CD4-positive, alpha-beta T cell treated with Interferon gamma for 1 hour (primary cell): ENCODE data around the gene INF2.
A peak's percentile ranks its signal among the peaks of the same experiment; 100 is the strongest.

Experiments used
- DNase-seq: peaks from one replicate; pipeline ENCODE4 v3.0.0-alpha.2; 2020

The INF2 gene

GRCh38 chr14:104677512-104678332 lies 11.7 kb upstream of the INF2 start:
- DNase-seq = peak; percentile 57

GRCh38 chr14:104678346-104678745 lies 11.1 kb upstream of the INF2 start:
- DNase-seq = no peak

DNA sequence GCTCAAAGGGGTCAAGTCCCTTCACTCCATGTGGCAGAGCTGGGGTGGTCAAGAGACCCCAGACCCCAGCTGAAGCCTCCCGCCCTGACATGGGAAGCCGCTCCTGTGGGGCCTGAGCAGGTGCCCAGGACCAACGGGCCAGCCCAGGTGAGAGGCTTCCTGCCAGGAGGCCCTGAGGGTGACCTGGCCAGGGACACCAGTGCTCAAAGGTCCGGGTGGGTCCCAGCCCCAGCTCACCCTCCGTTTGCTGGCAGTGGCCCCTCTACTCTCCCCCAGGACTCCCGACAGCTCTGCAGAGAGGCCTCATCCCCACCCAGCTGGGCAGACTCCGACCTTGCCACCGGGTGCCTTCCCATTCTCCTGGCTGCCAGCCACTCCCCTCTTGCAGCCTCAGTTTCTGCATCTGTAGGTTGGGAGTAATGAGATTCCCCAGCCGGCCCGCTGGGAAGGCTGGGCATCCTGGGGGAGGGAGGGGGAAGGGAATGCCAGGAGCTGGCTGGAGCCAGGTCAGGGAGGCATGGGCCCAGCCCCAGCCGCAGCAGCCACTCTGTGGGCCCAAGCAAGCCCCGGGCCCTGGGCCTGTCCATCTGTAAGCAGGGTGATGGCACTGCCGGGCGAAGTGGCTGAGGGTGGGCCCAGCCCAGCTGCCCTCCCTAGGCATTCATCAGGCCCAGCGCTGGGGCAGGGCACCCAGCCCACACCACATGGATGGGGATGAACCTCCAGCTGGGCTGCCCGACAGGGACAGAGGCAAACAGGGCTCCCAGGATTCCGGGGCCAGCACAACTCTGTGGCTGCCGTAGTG lies 10.3 kb upstream of the INF2 start:
- no peak for DNase-seq

GRCh38 chr14:104680056-104680805 lies 9.2 kb upstream of the INF2 start:
- no peak for DNase-seq

DNA sequence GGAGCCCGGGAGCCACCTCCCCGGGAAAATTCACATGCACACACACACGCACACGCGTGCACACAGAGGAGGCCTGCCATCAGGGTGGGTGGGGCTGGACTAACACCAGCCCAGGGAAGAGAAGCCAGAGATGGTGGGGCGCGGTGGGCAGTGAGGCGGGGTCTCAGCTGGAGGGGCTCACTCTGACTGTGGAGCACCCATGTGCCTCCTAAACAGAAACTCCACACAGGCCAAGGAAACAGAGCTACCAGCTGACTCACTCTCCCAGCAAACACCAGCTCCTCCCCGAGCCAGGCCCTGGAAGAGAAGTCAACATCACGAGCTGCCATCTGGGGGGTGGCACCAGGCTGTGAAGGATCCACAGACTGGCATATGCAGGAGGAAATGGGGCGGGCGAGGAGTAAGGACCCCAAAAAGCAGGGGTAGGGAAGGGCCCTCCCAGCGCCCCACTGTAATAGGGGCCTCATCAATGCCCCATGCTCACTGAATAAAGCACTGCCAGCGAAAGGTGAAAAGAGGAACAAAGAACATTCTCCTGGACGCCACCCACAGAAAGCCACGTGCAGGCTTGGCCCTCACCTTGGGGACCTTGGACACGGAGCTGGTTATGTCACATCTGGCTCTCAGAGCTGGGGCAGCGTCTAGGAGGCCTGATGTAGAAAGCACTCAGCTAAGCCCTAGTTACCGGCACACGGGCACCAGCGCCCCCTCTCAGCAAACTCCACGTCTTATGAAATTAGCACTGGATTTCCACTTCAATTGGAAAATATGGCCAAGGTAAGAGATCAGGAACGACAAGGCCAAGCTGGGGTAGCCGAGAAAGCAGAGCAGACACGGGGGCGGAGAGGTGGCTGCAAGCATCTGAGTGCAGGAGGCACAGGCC lies 8.4 kb upstream of the INF2 start:
- peak; percentile 46 for DNase-seq

- DNase-seq = no peak
Observed at GRCh38 chr14:104681689-104682074, 7.7 kb upstream of the INF2 start.

DNA sequence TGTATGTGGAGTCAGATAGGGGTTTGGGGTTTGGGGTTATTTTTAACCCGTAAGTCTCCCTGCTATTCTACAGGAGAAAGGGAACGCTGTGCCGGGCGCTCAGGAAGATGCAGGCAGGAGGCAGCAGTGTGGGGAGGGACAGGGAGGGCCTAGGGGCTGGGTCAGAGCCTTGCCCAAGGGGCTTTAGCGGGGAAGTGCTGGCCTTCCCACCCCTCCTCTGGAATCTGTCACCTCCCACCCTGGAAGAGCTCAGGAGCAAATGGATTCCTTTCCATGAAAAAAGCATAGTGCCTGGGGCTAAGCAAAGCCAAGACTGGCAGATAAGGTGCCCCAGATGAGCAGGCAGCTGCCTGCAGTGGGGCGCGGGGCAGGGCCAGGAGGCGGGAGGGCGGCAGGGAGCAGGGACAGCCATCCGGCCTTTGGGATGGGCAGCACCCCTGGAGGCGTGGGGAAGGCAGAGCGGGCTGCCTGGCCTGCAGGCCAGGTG lies 7.3 kb upstream of the INF2 start:
- no peak for DNase-seq

GRCh38 chr14:104683653-104684448 lies 5.6 kb upstream of the INF2 start:
- DNase-seq = no peak

GRCh38 chr14:104684449-104684821 lies 5.0 kb upstream of the INF2 start:
- no peak for DNase-seq

DNA sequence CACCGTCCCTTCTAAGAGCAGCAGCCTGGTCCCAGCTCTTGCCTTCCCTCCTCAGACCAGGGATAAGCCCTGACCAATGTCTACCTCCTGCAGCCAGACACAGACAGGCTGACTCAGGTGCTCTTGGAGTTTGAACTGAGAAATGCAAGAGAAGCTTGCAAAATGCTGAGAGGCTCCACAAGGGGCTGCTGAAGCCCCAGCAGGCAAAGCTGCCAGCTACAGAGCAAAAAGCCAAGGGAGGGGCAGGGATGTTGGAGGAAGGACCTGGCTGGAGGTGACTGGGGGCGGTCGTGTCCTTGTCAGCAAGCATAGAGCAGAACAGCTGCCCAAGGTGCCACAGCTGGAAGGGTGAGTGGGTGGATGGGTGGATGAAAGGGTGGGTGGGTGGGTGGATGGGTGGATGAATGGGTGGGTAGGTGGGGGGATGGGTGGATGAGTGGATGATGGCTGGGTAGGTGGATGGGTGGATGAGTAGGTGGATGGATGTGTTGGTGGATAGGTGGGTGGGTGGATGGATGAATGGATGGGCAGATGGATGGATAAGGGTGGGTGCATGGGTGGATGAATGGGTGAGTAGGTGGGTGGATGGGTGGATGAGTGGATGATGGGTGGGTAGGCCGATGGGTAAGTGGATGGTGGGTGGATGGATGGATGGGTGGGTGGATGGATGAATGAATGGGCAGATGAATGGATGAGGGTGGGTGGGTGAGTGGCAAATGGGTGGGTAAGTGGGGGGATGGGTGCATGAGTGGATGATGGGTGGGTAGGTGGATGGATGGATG lies 4.0 kb upstream of the INF2 start:
- no peak for DNase-seq

- no peak for DNase-seq
Observed at GRCh38 chr14:104685998-104686610, 3.3 kb upstream of the INF2 start.

GRCh38 chr14:104686624-104687517 lies 2.5 kb upstream of the INF2 start:
- DNase-seq = no peak

- DNase-seq = no peak
Observed at GRCh38 chr14:104687601-104688504, 1.6 kb upstream of the INF2 start.

DNA sequence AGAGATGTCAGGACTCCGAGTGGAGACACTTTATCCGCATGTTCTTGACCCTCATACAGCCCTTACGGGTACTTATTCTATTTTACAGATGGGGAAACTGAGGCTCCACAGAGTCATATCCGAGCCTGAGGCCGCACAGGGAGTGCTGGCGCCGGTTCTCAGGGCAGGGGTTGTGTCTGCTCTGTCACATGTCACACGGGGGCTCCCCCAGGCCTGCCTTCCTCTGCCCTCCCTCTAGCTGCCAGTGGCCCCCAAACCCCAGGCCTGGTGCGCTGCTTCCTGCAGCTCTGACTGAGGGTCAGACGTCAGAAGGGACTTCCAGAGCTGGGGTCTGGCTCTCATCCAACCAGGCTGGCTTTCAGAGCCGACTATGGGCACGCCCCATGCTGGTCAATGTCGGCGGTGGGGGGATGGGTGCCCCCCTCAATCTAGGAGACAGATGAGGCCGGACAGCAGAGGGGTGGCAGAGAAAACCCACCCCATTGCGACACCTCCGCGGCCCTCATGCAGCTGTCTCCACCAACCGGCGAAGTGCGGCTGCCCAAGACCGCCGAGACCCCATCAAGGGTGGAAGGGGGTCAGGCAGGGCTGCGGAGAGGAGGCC lies 811 bp upstream of the INF2 start:
- DNase-seq = no peak

GRCh38 chr14:104689881-104690711 lies 678 bp downstream of the INF2 start:
- DNase-seq = no peak

DNA sequence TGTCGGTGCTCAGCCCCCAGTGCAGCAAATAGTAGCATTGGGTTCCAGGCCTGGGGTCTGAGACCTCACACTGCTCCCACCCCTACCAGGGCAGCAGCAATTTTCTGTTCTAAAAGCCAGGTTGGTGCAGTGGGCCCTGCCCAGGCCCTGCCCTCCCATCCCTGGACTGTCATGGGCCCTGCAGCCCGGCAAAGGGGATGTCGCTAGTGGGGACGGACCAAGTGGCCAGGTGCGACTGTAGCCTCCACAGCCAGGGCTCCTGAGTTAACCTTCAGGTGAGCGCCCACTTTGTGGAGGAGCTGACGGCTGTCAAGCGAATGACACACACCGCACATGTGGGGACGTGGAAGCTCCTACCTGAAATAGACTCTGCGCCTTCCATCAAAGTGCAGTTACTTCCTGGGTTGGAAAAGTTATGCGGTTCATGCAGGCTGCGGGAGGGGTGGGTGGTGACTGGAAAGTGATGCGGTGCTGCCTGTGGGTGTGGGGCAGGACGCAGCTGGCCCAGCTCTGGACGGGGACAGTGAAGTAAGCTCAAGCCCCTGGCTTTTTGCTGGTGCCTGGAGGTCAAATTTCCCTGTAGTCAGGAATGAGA lies 1.5 kb downstream of the INF2 start:
- DNase-seq = no peak
